Upper lobe of right lung (tissue), 1 donor: Measurements from ENCODE around the gene ANAPC5. TPM values are rescaled to one million over a fixed set of nuclear protein-coding genes. Genes with fewer than 3 reads are reported as not detected.
"Not testable (repeated sequence)": the region's sequence is repeated elsewhere in the genome, so short reads cannot be mapped to it uniquely, and the experiment has no call there.

Experiments
- ATAC-seq: fragments of 200-7000 bp; cut with Tn5 transposase; one replicate; pipeline ENCODE4 v1.9.1; 2020; ENCODE audit warnings: mild to moderate bottlenecking, moderate library complexity
- DNase-seq: peaks from one replicate; pipeline ENCODE4 v3.0.0-alpha.2; 2020
- H3K27ac ChIP-seq: fragments of 200-600 bp; one replicate; pipeline ENCODE4 v1.8.0; 2022
- H3K27me3 ChIP-seq: fragments of 200-600 bp; one replicate; pipeline ENCODE4 v1.8.0; 2022; ENCODE audit warnings: mild to moderate bottlenecking
- H3K36me3 ChIP-seq: fragments of 200-600 bp; one replicate; pipeline ENCODE4 v1.8.0; 2022
- H3K4me1 ChIP-seq: fragments of 200-600 bp; one replicate; pipeline ENCODE4 v1.8.0; 2022
- H3K4me3 ChIP-seq: fragments of 200-600 bp; one replicate; pipeline ENCODE4 v1.8.0; 2022; ENCODE audit warnings: mild to moderate bottlenecking
- H3K9me3 ChIP-seq: fragments of 200-600 bp; one replicate; pipeline ENCODE4 v1.8.0; 2022
- CTCF ChIP-seq: fragments of 200-600 bp; IDR thresholded peaks from one replicate; pipeline ENCODE4 v1.8.0; 2022; ENCODE audit warnings: antibody characterized with exemption
- intact Hi-C: fragments of 100-400 bp; cut with DNase I; formaldehyde crosslinking; loops from one replicate; pipeline ENCODE4 v1.11.0; 2022
- total RNA-seq: library from RNA; stranded (reverse); fragmentation: NEBNext Ultra II Directional; extraction: Animal tissue kit (Norgen Biotek cat#: 25700); gene quantifications from one replicate; pipeline ENCODE4 v1.2.1, GENCODE V29; 2021
- donor health status: DM: no; HTN: yes; CAD: no; lungs with severe emphysema.

ANAPC5 gene
- total RNA-seq, 1 donor from 2014 or later, result 83.8 TPM

DNA sequence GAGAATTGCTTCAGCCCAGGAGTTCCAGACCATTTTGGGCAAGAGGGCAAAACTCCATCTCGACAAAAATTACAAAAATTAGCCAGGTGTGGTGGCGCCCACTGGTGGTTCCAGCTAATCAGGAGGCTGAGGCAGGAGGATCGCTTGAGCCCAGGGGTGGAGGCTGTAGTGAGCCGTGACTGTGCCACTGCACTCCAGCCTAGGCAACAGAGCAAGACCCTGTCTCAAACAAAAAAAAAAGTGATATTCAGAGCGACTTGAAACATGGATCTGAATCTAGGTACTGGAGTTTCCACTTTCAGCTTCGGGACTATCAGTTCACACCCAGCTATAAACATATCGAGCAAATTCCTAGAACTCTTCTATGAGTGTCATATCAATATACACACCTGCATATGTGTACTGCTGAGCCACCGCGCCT, 31.4 kb upstream of the ANAPC5 start:
- Histone ChIP-seq H3K4me1 (no peaks in the 10 kb centered on the region), H3K27ac (no peak overlapping the region), H3K36me3 (no peaks in the 10 kb centered on the region), H3K9me3 (no peaks in the 10 kb centered on the region), H3K4me3 (no peak overlapping the region), H3K27me3 (no peaks in the 10 kb centered on the region)
- intact Hi-C loops, result no loop called here
- TF ChIP-seq CTCF, result no peak
- ATAC-seq, result no peak
- DNase-seq, result no peak

DNA sequence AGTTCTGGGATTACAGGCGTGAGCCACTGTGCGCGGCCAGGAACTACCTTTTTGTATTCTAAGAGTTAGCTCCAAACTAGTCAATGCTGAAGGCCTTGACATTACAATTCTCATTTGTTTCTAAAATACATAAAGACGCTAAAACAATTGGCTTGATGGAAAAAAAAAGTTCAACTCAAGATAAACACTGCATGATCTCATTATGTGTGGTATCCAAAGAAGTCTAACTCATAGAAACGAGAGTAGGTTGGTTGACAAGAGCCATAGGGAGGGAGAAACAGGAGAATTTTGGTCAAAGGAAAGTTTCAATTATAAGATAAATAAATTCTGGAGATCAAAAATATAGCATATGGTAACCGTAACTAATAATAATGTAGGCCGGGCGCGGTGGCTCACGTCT, 27.7 kb upstream of the ANAPC5 start:
- DNase-seq (no peak), ATAC-seq (no peak)
- Histone ChIP-seq H3K4me1 (no peaks in the 10 kb centered on the region), H3K4me3 (no peak overlapping the region), H3K27me3 (no peaks in the 10 kb centered on the region), H3K9me3 (no peaks in the 10 kb centered on the region), H3K27ac (no peak overlapping the region), H3K36me3 (no peaks in the 10 kb centered on the region)
- TF ChIP-seq CTCF, result no peak
- intact Hi-C loops, result no loop called here

- intact Hi-C loops, result no loop called here
- TF ChIP-seq CTCF, result no peak
- H3K36me3 ChIP-seq, result no peaks in the 10 kb centered on the region
- ATAC-seq, result no peak
- no peak overlapping the region for H3K4me3 ChIP-seq
- no peak for DNase-seq
- H3K9me3 ChIP-seq, result no peaks in the 10 kb centered on the region
- no peak overlapping the region for H3K27ac ChIP-seq
- no peaks in the 10 kb centered on the region for H3K4me1 ChIP-seq
- no peaks in the 10 kb centered on the region for H3K27me3 ChIP-seq
Observed at GRCh38 chr12:121378736-121379135, 26.5 kb upstream of the ANAPC5 start.

- TF ChIP-seq CTCF, result no peak
- DNase-seq, result no peak
- no peak for ATAC-seq
- Histone ChIP-seq H3K27me3 (no peaks in the 10 kb centered on the region), H3K36me3 (no peaks in the 10 kb centered on the region), H3K4me1 (no peaks in the 10 kb centered on the region), H3K9me3 (no peaks in the 10 kb centered on the region), H3K27ac (no peak overlapping the region), H3K4me3 (no peak overlapping the region)
- intact Hi-C loops, result no loop called here
Observed at GRCh38 chr12:121376754-121377697, 24.8 kb upstream of the ANAPC5 start.

- H3K9me3 ChIP-seq, intact Hi-C loops, H3K27ac ChIP-seq, H3K36me3 ChIP-seq, H3K4me1 ChIP-seq, ATAC-seq, H3K4me3 ChIP-seq, H3K27me3 ChIP-seq, DNase-seq: not testable (repeated sequence)
Observed at GRCh38 chr12:121374945-121375584, 22.9 kb upstream of the ANAPC5 start.

DNA sequence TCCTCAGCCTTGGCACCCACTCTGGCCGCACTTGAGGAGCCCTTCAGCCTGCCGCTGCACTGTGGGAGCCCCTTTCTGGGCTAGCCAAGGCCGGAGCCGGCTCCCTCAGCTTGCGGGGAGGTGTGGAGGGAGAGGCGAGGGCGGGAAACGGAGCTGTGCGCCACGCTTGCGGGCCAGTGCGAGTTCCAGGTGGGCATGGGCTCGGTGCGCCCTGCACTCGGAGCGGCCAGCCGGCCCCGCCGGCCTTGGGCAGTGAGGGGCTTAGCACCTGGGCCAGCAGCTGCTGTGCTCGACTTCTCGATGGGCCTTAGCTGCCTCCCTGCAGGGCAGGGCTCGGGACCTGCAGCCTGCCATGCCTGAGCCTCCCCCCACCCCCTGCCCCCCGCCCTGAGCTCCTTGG, 22.1 kb upstream of the ANAPC5 start:
- intact Hi-C loops, result not testable (repeated sequence)

More for the DNA sequence above, 22.1 kb upstream of the ANAPC5 start:
- not testable (repeated sequence) for H3K27me3 ChIP-seq, H3K4me3 ChIP-seq, H3K4me1 ChIP-seq, DNase-seq, H3K27ac ChIP-seq, H3K9me3 ChIP-seq, ATAC-seq, H3K36me3 ChIP-seq
